SIG-M5 treated with dmso at 0.1 percent for 504 hours (cell line): ENCODE data around the gene RARRES2.

ENCODE experiments used
- DNase-seq: peaks from one replicate; lab custom pipeline; 2025; ENCODE audit not compliant: unreplicated experiment; lab: John Stamatoyannopoulos, UW

The RARRES2 gene

GRCh38 chr7:150363370-150363769 is 21.9 kb upstream of the RARRES2 start:
- no peak for DNase-seq

- no peak for DNase-seq
Observed at GRCh38 chr7:150361807-150362621, 20.6 kb upstream of the RARRES2 start.

- no peak for DNase-seq
Observed at GRCh38 chr7:150361402-150361801, 20.0 kb upstream of the RARRES2 start.

GRCh38 chr7:150360363-150361058 is 19.1 kb upstream of the RARRES2 start:
- DNase-seq, result no peak

- no peak for DNase-seq
Observed at GRCh38 chr7:150359622-150360362, 18.4 kb upstream of the RARRES2 start.

GRCh38 chr7:150358988-150359621 is 17.7 kb upstream of the RARRES2 start:
- no peak for DNase-seq

- DNase-seq, result no peak
Observed at GRCh38 chr7:150358433-150358832, 17.0 kb upstream of the RARRES2 start.

- no peak for DNase-seq
Observed at GRCh38 chr7:150357771-150358427, 16.5 kb upstream of the RARRES2 start.

- DNase-seq, result no peak
Observed at GRCh38 chr7:150357270-150357669, 15.8 kb upstream of the RARRES2 start.

GRCh38 chr7:150356265-150356897 is 15.0 kb upstream of the RARRES2 start:
- peak; percentile 33 for DNase-seq

- DNase-seq, result no peak
Observed at GRCh38 chr7:150355666-150356059, 14.2 kb upstream of the RARRES2 start.

- no peak for DNase-seq
Observed at GRCh38 chr7:150351587-150352194, 10.3 kb upstream of the RARRES2 start.

- no peak for DNase-seq
Observed at GRCh38 chr7:150346922-150347321, 5.5 kb upstream of the RARRES2 start.

- no peak for DNase-seq
Observed at GRCh38 chr7:150345012-150345411, 3.6 kb upstream of the RARRES2 start.

- DNase-seq, result no peak
Observed at GRCh38 chr7:150344299-150344698, 2.9 kb upstream of the RARRES2 start.

- DNase-seq, result no peak
Observed at GRCh38 chr7:150343225-150343624, 1.8 kb upstream of the RARRES2 start.

- no peak for DNase-seq
Observed at GRCh38 chr7:150342121-150342408, 636 bp upstream of the RARRES2 start.

GRCh38 chr7:150340875-150341262 is 560 bp downstream of the RARRES2 start:
- no peak for DNase-seq

- no peak for DNase-seq
Observed at GRCh38 chr7:150340024-150340749, 1.2 kb downstream of the RARRES2 start.
